Mononuclear cell (primary cell): ENCODE results near the gene IGFALS. TPM values are rescaled to one million over a fixed set of nuclear protein-coding genes. Genes with fewer than 3 reads are reported as not detected.

Source experiments
- H3K27me3 ChIP-seq: 2 replicates; pipeline ENCODE4 v1.6.0; 2011; ENCODE audit warnings: low read length, control low read depth; ENCODE audit not compliant: insufficient read depth
- H3K4me1 ChIP-seq: 2 replicates; pipeline ENCODE4 v1.5.1; 2011; ENCODE audit warnings: mild to moderate bottlenecking, low read length, control low read depth; ENCODE audit not compliant: insufficient read depth
- H3K4me3 ChIP-seq: 2 replicates; pipeline ENCODE4 v1.5.1; 2011; ENCODE audit warnings: mild to moderate bottlenecking, low read length, moderate library complexity
- H3K9me3 ChIP-seq: 2 replicates; pipeline ENCODE4 v1.5.1; 2011; ENCODE audit warnings: low read depth, mild to moderate bottlenecking, control low read depth, low read length
- total RNA-seq: library from RNA; depleted of rRNA; stranded (reverse); fragments of >200 nt; gene quantifications from one replicate; pipeline ENCODE4 v1.2.3, GENCODE V29; 2012

Gene IGFALS
- total RNA-seq, 1 donor: 0.63 TPM

GRCh38 chr16:1743376-1744337 lies 49.8 kb downstream of the IGFALS start:
- H3K4me1 ChIP-seq: no peaks in the 10 kb centered on the region
- H3K27me3 ChIP-seq: no peaks in the 10 kb centered on the region

DNA sequence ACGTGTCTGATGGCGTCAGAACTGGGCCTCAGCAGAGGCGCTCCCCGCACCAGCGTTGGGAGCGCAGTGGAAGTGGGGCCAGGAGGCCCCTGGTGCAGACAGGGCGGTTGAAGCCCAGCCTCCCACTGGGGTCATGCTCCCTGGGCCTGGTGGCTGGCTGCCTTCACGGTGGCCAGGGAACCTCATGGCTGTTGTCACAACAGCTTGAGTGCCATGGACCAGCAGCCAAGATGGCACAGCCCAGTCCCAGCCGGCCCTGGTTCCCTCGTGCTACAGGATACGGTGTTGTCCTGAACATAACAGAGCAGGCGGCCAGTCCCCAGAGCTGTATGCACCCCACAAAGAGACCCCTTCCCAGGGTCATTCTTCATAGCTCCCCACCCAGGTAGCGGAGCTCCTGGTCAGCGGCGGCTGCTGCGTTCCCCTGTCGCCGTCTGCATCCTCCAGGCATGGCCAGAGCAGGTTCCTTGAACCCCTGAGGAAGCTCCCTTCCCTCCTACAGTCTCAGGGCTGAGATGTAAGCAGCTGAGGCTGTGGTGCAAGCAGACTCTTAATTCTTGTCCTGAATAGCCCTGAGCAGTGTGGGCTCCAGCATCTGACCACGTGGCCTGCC lies 51.8 kb downstream of the IGFALS start:
- H3K4me3 ChIP-seq: no peak overlapping the region
- H3K4me1 ChIP-seq: no peaks in the 10 kb centered on the region
- H3K27me3 ChIP-seq: no peaks in the 10 kb centered on the region
- H3K9me3 ChIP-seq: no peaks in the 10 kb centered on the region

More at GRCh38 chr16:1743376-1744337, 49.8 kb downstream of the IGFALS start:
- Histone ChIP-seq H3K4me3 (no peak overlapping the region), H3K9me3 (no peaks in the 10 kb centered on the region)

DNA sequence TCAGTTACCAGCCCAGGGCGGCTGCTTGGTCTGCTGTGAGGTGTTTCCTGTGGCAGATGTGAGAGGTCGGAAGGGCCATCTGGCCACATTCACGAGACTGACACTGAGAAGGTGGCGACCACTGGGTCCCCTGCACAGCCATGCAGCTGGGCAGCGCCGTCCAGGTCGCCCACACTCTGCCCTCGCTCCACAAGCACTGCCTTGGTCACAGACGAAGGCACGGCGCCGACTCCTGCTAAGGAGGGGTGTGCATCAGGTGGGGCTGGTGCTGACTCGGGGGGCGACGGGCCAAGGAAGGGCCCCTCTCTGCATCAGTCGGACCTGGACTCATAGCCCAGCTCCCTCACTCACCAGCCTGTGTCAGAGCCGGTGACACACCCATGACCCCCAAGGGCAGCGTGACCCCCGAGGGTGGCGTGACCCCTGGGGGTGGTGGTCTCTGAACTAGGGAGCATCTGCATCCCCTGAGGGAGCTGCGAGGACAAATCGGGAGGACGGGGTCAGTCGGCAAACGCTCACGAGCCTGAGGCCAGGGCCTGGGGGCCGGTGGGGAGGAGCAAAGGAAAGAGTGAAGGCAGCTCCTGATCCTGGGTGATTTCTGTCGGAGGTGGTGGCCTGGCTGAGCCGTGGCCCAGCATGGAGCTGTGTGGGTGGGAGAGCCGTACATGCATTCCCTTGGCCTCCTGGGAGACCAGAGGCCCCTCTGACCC lies 52.6 kb downstream of the IGFALS start:
- Histone ChIP-seq H3K4me3 (no peak overlapping the region), H3K27me3 (no peaks in the 10 kb centered on the region), H3K9me3 (no peaks in the 10 kb centered on the region), H3K4me1 (no peaks in the 10 kb centered on the region)

Other genes with a start within 250 kb of the IGFALS start
- gene IFT140, start 181.6 kb downstream of the IGFALS start, total RNA-seq: 2.3 TPM
- gene CRAMP1, start 181.3 kb downstream of the IGFALS start, total RNA-seq: 11.2 TPM
- 2.5 TPM for gene JPT2, start 115.4 kb downstream of the IGFALS start, total RNA-seq
- gene MAPK8IP3, start 87.5 kb downstream of the IGFALS start, total RNA-seq: 135 TPM
- gene NME3, start 22.2 kb downstream of the IGFALS start, total RNA-seq: 17.6 TPM
- 13.3 TPM for gene EME2, start 20.9 kb downstream of the IGFALS start, total RNA-seq
- gene MRPS34, start 20.6 kb downstream of the IGFALS start, total RNA-seq: 17.1 TPM
- 40.0 TPM for gene SPSB3, start 11.1 kb downstream of the IGFALS start, total RNA-seq
- gene NUBP2, start 10.7 kb downstream of the IGFALS start, total RNA-seq: 26.2 TPM
- gene HAGH, start 33.1 kb upstream of the IGFALS start, total RNA-seq: 14.3 TPM
- gene FAHD1, start 33.5 kb upstream of the IGFALS start, total RNA-seq: 7.0 TPM
- gene MEIOB, start 78.5 kb upstream of the IGFALS start, total RNA-seq: not detected
- gene HS3ST6, start 124.7 kb upstream of the IGFALS start, total RNA-seq: not detected
- gene MSRB1, start 149.5 kb upstream of the IGFALS start, total RNA-seq: 5.8 TPM
- not detected for gene RPL3L, start 161.0 kb upstream of the IGFALS start, total RNA-seq
- 57.1 TPM for gene NDUFB10, start 165.8 kb upstream of the IGFALS start, total RNA-seq
- gene RPS2, start 171.1 kb upstream of the IGFALS start, total RNA-seq: 2,256 TPM
- gene RNF151, start 173.2 kb upstream of the IGFALS start, total RNA-seq: not detected
- 6.4 TPM for gene TBL3, start 178.3 kb upstream of the IGFALS start, total RNA-seq
- gene NOXO1, start 187.8 kb upstream of the IGFALS start, total RNA-seq: not detected
- gene GFER, start 190.5 kb upstream of the IGFALS start, total RNA-seq: 9.0 TPM
- 2.9 TPM for gene SYNGR3, start 196.3 kb upstream of the IGFALS start, total RNA-seq
- gene ZNF598, start 216.1 kb upstream of the IGFALS start, total RNA-seq: 18.6 TPM
- gene NPW, start 226.1 kb upstream of the IGFALS start, total RNA-seq: not detected
- gene NHERF2, start 233.2 kb upstream of the IGFALS start, total RNA-seq: 0.84 TPM